SK-N-DZ (cell line): ENCODE measurements around the gene CALCOCO2.

Experiments used
- small RNA-seq, 2 experiments: library from RNA; depleted of rRNA; stranded (forward); fragments of <200 nt; gene quantifications; one replicate each; pipeline ENCODE3, GENCODE V24; 2014

The CALCOCO2 gene

Small RNA genes within 50 kb of the gene (small RNA-seq; reads per million reads assigned to genes)
- gene AC068531.1 (0 reads per million in 2 experiments), gene RF00263 (0 to 0.03 reads per million in 2 experiments)
